Fibroblast of skin of left biceps (primary cell): ENCODE results near the gene PPARG.
"Not testable (repeated sequence)": the region's sequence is repeated elsewhere in the genome, so short reads cannot be mapped to it uniquely, and the experiment has no call there.

Experiments
- DNase-seq, 2 experiments: peaks; one replicate each; pipeline ENCODE4 v3.0.0-alpha.2; 2013; ENCODE audit warnings: low read depth in 2 of 2

PPARG gene

DNA sequence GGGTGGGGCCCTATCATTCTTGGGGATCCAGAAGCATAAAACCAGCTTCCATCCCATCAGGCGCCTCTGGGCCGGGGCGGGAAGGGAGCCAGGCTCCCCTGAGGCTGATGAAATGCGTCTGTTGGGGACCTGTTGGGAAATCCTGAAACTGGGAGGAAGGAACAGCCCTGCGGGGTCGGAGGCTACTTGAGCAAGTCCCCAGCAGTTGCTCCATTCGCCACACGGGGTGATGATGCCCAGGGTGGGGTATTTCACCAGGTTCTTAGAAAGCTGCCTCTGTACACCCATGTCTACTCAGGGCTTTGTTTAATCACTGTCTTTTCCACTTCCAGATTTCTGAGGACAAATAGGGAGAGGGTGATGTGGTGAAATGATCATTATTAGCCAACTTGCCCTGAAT is 170.0 kb downstream of the PPARG start:
- no peak for DNase-seq

DNA sequence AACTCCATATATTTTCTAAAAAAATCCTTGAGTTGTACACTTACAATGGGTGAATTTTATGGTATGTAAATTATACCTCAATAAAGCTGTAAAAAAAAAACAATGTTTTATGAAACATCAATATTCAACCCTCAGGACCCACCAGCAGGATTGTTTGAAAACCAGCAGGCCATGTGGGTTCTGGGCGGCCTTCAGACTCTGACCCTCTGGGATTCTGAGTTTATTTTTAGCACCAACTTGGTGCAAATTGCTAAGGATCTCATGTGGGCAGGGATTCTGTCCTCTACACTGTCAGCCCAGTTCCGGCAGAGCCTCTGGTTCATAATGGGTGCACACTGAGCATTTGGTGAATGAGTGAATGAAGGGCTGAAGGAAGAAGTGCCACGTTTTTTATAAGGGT is 171.3 kb downstream of the PPARG start:
- DNase-seq: no peak

DNA sequence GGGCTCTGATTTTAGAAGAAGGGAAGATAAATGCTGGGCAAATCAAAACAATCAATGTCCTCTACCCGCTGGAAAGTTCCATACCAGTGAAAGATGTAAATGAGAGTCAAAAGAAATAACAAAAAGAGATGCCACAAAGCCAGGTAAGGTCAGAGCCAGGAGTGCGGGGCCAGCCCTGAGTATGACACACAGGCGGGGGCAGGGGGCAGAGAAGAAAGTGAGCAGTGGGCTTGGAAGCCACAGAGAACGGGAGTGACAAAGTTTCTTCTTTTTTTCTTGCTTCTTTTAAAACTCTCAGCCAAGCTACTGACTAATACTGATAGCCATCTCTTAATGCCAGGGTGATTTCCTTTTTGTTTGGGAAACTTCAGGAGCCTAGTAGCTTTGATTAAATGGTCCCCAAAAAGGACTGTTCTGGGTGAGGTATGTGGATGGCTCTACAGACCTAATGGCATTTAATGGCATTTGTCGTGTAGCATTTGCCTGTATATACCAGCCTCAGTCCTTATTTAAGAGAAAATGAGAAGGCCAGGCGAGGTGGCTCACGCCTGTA is 172.3 kb downstream of the PPARG start:
- no peak for DNase-seq

DNA sequence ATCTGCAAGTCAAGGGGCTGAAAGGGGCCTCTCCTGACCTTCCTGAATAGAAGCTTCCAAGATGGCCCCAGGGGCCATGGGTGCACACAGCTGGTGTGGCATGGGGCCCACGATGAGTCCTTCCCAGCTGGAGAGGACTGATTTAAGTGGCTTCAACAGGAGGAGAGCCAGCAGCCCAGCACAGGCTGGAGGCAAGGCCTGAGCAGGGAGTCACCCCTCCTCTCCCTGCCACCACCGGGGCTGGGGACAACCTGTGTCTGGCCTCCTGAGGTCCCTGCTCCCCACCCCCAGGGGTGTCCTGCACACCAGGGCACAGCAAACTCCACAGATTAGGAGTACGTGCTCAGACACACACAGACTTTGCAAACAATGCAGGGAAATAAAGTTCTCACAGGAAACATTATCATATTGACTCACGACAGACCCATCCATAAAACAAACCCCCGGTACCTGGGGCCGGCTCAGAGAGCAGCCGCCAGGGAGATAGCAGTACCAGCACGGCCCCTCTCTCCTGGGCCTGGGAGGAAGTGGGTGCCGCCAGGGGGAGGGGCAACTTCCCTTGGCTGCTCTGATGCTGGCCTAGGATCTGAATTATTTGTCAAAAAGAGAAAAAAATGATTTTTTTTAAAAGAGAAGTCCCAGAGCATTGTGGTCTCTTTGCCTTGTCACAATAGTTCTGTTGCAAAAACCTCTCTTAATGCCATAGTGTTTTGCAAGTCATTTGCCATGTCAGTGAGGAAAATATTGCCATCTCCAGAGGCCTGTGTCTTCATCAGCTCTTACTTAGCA is 173.5 kb downstream of the PPARG start:
- DNase-seq: no peak

DNA sequence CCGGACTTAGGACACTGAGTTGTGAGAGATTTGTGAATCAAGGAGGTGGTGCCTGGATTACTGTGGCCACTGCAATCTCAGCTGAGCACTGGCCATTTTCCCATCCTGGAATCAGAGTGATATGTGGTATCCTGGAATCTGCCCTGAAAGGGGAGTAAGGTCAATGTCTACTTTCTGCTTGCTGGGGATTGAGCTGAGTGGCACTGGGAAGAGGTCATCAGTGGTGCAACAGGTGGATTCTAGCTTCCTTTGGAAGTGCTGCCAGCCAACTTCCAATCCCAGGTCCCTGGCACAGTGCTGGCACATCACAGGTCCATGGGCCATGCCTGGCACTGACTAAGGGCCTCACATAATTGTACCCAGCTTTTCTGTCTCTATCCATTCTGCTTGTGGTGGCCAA is 174.8 kb downstream of the PPARG start:
- no peak for DNase-seq

DNA sequence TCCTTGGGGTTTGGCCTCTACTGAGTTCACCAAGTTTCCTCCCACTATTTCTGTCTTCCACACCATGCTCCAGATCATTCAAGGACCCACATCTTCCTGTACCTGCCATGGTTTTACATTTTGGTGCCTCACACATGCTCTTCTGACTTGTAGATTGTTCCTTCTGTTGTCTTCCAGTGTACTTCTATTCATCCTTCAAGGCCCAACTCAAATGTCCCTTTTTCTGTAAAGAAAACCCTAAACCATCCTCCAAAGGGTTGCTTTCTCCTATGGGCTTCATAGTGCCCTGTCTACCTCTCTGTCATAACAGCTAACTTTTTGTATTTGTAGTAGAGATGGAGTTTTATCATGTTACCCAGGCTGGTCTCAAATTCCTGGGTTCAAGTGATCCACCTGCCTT is 175.3 kb downstream of the PPARG start:
- no peak for DNase-seq

DNA sequence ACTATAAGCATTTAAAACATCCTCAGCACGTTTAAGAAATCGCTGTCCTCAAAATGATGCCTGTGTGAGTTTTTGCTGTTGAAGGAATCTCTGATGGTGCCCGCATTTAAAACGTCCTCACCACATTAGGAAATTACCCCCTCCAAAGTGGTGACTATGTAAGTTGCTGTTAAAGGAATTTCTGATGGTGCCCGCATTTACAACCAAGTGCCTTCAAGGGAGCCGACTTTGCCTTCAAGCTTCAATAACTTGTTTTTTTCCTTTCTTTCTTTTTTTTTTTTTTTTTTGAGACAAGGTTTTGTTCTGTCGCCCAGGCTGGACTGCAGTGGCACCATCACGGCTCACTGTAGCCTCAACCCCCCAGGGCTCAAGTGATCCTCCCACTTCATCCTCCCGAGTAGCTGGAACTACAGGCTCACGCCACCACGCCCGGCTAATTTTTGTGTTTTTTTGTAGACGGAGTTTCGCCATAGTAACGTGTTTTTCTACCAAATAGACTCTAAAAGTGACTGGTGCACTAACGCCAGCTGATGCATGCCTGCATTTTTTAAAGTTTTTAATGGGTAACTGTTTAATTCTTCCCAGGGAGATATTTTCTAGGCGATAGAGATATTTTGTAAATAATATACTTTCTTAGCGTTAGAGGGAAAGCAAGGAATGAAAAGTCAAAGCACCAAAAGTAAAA is 176.4 kb downstream of the PPARG start:
- no peak for DNase-seq

DNA sequence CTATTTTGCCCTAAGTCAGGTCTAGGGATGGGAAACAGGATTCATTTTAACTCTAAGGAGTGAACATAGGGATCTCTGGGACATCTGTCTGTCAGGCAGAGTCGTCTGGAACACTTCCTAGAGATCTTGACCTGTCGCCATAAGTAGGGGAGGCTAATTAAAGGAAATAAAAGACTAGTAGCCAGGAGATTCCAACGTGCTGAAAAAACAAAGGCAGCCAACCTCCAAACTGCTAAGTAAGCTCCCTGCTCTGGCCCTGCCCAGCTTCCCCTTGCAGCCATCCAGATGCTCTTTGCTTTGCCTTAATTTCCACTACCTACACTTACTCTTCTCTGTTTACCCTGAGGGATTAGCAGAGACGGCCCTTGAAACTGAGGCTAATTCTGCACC is 177.0 kb downstream of the PPARG start:
- DNase-seq: no peak

DNA sequence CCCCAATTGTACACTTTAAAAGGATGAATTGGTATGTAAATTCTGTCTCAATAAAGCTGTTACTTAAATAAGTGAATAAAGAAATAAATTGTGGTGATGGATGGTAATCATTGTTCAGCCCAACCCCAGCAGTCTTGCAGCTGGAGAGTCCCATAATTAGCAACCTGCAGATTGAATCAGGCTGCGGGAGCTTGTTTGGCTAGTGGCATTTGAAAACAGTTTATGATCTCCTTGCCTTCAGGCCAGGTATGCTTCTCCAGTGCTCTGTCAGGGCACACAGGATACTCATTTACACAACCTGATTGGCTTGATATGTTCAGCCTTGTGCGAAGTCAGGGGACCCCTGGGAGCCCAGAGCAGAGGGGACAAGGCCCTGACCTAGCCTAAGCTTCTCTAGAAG is 178.9 kb downstream of the PPARG start:
- DNase-seq: no peak

DNA sequence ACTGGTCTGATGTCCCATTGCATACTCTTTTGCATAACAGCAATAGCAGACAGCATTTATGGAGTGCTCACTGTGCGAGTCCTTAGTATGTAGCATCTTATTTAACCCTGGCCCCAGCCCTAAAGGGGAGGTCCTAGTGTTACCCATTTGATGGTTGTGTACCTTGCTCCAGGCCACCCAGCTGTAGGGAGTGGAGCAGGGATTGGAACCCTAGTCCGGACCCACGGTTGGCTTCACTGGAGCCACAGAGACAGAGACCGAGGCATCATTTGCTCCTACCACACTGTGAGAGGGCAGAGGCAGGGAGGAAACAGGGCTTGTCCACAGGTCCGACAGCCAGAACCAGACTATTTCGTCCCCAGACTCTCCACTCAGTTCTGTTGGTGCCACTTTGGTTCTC is 179.4 kb downstream of the PPARG start:
- no peak for DNase-seq

DNA sequence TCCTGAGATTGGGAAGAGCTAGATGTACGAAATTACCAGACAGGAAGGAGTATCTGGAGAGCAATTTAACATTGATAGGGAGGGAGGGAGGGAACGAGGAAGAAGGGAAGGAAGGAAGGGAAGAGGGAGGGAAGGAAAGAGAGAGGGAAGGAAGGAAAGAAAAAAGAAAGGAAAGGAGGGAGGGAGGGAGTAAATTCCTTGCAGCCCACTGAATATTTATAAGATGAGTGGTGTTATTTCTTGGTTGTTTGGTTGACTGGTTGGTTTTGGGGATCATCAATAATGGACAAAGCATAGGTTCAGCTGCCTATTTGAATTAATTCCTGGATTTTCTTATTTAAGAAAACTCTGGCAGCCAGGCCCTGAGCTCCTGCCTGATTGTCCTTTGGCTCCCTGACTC is 179.9 kb downstream of the PPARG start:
- DNase-seq: no peak

DNA sequence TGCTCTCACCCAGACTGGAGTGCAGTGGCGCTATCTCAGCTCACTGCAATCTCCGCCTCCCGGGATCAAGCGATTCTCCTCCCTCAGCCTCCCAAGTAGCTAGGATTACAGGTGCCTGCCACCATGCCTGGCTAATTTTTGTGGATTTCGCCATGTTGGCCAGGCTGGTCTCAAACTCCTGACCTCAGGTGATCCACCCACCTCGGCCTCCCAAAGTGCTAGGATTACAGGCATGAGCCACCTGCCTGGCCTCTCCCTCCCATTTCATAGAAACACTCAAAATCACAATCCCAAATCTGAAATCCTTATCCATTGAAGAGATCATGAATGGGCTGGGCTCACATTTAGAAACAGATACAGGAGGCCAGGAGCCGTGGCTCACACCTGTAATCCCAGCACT is 180.4 kb downstream of the PPARG start:
- DNase-seq: not testable (repeated sequence)

DNA sequence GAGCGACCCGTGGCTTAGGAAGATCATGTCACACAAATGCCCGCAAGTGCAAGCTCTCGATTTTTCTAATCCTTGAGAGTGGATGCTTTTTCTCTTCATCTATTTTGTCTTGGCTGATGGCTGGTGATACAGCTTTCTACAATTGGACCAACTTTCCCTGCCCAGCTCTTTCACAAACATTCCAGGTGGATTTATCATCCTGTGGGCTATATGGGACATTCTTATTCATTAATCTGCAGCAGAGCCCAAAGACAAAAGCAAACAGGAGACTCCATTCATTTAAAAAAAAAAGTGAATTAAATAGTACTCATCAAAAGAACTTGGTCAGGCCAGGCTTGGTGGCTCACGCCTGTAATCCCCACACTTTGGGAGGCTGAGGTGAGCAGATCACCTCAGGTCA is 181.2 kb downstream of the PPARG start:
- no peak for DNase-seq

DNA sequence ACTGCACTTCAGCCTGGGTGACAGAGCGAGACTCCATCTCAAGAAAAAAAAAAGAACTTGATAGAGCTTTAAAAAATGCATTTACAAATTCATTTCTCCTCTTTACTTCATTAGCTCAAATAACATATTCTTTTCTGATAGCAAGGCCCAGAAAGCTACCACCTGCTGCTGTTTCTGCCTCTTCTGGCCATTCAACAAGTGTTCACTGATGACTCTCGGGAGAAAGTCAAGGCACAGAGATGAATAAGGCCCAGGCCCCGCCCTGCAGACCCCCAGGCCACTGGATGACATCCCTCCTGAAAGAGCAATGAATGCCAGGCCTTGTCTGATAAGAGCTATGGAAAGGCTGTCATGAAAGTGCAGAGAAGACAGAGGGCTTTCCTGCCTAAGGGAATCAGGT is 181.8 kb downstream of the PPARG start:
- no peak for DNase-seq

DNA sequence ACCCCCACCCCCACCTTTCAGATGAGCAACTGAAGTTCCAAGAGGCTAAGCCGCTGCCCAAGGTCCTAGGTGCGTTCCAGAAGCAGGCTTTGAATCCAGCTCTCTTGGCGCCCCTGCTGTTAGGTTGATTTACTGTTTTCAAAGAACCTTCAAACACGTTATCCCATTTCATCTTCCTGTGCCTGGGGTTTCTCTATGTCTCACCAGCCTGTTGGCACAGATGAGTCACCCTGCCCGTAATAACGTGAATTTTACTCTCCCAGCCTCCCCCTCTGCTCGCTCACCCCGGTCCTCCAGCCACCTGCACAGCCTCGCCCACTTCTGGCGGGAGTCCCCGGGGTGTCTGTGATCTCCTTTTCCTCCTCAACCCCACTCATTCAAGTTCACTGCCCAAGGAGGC is 182.4 kb downstream of the PPARG start:
- no peak for DNase-seq

DNA sequence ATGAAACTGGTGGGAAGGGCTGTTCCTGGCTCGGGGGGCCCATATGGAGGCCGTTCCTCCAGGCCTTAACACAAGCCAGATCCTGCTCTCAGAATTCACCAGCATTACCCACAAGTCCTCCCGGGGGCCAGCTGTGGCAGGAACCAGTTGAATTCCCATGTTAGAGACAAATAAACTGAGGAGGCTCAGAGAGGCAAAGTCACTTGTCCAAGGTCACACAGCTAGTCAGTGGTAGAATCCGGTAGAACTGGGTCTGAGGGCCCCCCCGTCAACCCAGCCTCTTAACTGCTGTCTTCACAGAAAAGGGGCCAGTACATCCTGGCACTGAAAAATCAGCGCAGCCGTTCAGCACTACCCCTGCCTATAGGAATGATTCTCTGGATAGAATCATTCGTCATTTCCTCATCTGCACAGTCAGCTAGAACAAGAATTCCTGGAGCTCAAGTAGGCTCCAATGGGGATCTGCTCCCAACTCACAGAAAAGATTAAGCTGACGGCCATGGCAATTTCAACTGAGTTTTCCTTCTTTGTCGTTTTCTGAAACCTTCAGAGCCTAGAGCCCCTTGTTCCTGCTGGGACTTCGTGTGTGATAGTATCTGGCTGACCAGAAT is 183.2 kb downstream of the PPARG start:
- DNase-seq: no peak

DNA sequence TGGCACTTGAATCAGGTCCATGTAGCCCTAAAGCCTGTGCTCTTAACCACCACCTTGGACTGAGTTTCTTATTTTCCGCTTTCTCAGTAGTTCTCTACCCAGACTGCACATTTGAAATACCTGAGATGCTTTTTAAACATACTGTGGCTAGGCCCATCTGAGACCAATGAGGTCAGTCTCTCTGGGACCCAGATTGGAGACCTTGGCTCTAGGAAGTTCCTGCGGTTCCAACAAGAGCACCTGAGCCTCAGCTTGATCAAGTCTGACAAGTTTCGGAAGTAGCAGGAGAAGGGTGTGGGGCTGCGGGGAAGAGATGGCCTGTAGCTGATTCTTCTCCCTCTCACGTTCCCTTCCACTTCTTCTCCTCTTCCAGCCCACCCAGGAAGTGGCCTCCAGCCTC is 183.9 kb downstream of the PPARG start:
- no peak for DNase-seq

DNA sequence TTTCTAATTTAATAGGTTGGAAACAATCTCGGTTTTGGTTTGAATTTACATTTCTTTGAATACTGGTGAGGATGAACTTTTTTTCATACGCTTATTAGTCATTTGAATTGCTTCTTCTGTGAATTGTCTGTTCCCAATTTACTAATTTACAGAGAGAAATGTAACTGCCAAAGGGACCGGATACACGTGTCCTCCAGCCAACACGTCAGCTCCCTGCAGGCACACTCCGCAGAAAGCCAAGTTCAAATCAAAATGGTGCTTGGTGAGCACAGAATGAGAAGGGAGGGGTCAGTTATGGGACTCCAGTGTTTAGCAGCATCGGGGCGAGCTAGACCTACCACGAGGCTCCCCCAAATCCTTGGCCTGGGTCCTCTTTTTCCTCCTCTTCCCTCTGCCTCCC is 184.6 kb downstream of the PPARG start:
- peak; percentile 53 to 62 for DNase-seq

DNA sequence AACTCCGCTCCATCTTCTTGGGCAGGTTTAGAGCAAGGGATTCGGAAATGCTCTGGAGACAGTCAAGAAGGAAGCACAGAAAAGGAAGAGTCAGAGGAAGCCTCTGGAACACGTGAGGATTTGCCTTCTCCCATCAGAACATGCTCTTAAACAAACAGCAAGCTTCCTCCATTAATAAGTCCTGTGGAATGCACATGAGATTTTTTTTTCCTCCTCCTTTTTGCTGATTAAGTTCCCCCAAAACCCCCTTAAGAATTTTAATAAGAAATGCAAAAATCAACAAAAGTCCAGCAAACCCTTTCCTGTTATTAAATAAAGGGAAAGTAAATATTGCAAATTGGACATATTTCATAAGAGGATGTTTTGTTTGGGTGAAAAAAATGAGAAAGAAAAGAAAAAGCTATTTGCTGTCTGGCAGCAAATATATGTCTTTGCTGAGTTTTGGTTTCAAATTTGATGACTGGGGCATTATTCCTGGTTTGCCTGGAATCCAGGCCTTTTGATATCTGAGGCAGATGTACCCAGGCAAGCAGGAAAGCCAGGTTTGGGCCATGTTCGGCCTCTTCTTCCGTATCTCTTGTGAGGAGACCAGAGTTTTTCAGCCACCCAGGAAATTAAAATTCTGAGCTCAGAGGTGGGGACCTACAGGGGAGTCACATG is 187.5 kb downstream of the PPARG start:
- DNase-seq: no peak

DNA sequence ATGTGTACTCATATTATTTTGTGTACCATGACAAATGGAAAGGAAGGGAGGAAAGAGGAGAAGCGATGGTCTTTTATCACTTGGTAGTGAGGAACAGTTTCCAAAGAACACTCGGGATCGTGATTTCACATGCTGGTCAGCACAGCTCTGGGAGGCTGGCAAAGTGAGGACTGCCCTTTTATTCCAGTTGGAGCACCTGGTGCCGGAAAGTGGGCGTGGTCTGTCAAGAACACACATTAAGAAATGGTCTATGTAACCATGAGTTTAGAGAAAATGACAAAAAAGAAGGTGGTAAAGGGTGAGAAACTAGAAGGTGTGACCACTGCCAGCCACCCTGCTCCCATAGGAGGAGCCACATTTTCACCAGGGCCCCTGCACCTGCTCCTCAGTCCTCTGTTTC is 188.4 kb downstream of the PPARG start:
- no peak for DNase-seq

DNA sequence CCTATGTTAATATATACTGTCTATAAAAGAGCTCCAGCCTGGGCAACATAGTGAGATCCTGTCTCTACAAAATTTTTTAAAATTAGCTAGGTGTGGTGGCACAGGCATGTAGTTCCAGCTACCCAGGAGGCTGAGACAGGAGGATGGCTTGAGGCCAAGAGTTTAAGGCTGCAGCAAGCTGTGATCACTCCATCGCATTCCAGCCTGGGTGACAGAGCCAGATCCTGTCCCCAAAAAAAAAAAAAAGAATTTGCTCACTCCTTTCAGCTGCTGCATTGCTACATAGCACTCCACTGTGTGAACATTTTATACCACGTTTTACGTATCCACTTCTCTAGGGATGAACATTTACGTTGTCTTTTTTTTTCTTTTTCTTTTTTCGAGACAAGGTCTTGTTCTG is 189.5 kb downstream of the PPARG start:
- no peak for DNase-seq

DNA sequence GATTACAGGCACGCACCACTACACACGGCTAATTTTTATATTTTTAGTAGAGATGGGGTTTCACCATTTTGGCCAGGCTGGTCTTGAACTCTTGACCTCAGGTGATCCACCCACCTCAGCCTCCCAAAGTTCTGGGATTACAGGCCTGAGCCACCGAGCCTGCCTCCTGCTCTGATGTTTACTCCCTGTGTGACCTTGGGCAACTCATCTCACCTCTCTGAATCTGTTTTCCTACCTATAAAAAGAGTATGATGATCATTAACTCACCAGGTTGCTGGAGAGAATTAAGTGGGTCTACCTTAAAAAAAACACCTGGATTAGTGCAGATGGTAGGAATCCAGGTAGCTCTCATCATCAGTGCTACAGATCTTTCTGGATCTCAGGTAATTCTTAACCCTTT is 190.3 kb downstream of the PPARG start:
- DNase-seq: not testable (repeated sequence)
